H9 (cell line): ENCODE measurements around the gene CADPS2. TPM values are rescaled to one million over a fixed set of nuclear protein-coding genes. Genes with fewer than 3 reads are reported as not detected.

Source experiments
- DNase-seq: peaks from one replicate; pipeline ENCODE4 v3.0.0-alpha.2; 2017
- H2AFZ ChIP-seq: one replicate; pipeline ENCODE4 v1.6.1; 2013; ENCODE audit warnings: mild to moderate bottlenecking, low read length, control low read depth, moderate library complexity
- H2AK5ac ChIP-seq: 2 replicates; pipeline ENCODE4 v1.6.1; 2013; ENCODE audit warnings: low read length, control low read depth, mixed read lengths; ENCODE audit not compliant: insufficient read length
- H2BK120ac ChIP-seq: one replicate; pipeline ENCODE4 v1.6.1; 2013; ENCODE audit warnings: low read depth, mild to moderate bottlenecking, low read length, control low read depth, inconsistent platforms; ENCODE audit not compliant: poor library complexity, severe bottlenecking
- H2BK12ac ChIP-seq: 2 replicates; pipeline ENCODE4 v1.6.1; 2013; ENCODE audit warnings: low read length, control low read depth, mixed read lengths, low read depth; ENCODE audit not compliant: insufficient read length
- H2BK15ac ChIP-seq: 2 replicates; pipeline ENCODE4 v1.6.1; 2013; ENCODE audit warnings: low read depth, low read length, control low read depth
- H2BK20ac ChIP-seq: one replicate; pipeline ENCODE4 v1.6.1; 2013; ENCODE audit warnings: low read depth, mild to moderate bottlenecking, low read length, control low read depth, inconsistent platforms; ENCODE audit not compliant: poor library complexity, severe bottlenecking
- H2BK5ac ChIP-seq: 2 replicates; pipeline ENCODE4 v1.6.1; 2013; ENCODE audit warnings: low read length, control low read depth, mixed read lengths; ENCODE audit not compliant: insufficient read length
- H3K14ac ChIP-seq: 2 replicates; pipeline ENCODE4 v1.6.1; 2013; ENCODE audit warnings: low read length, control low read depth; ENCODE audit not compliant: insufficient read depth
- H3K18ac ChIP-seq: 2 replicates; pipeline ENCODE4 v1.6.1; 2013; ENCODE audit warnings: low read depth, mild to moderate bottlenecking, mixed read lengths, low read length, control low read depth; ENCODE audit not compliant: insufficient read length
- H3K23ac ChIP-seq: 2 replicates; pipeline ENCODE4 v1.6.1; 2013; ENCODE audit warnings: low read length, control low read depth, mixed read lengths, low read depth; ENCODE audit not compliant: insufficient read length
- H3K23me2 ChIP-seq: 2 replicates; pipeline ENCODE4 v1.6.1; 2013; ENCODE audit warnings: low read depth, mild to moderate bottlenecking, mixed read lengths, low read length, control low read depth; ENCODE audit not compliant: insufficient read length, poor library complexity, severe bottlenecking
- H3K27ac ChIP-seq: 2 replicates; pipeline ENCODE4 v1.5.1; 2013; ENCODE audit warnings: low read length, control low read depth, mixed read lengths, low read depth; ENCODE audit not compliant: insufficient read length
- H3K27me3 ChIP-seq: 2 replicates; pipeline ENCODE4 v1.6.1; 2013; ENCODE audit warnings: low read length, control low read depth, inconsistent platforms; ENCODE audit not compliant: insufficient read depth
- H3K4ac ChIP-seq: 2 replicates; pipeline ENCODE4 v1.6.1; 2013; ENCODE audit warnings: low read depth, mild to moderate bottlenecking, control low read depth, inconsistent platforms, low read length, moderate library complexity
- H3K4me1 ChIP-seq: 2 replicates; pipeline ENCODE4 v1.6.1; 2013; ENCODE audit warnings: low read length, control low read depth, inconsistent platforms; ENCODE audit not compliant: insufficient read depth
- H3K4me2 ChIP-seq: 2 replicates; pipeline ENCODE4 v1.6.1; 2013; ENCODE audit warnings: low read length, control low read depth, mixed read lengths; ENCODE audit not compliant: insufficient read length, insufficient read depth
- H3K56ac ChIP-seq: 2 replicates; pipeline ENCODE4 v1.6.1; 2013; ENCODE audit warnings: low read depth, mild to moderate bottlenecking, mixed read lengths, low read length, control low read depth; ENCODE audit not compliant: insufficient read length
- H3K79me1 ChIP-seq: 2 replicates; pipeline ENCODE4 v1.6.1; 2013; ENCODE audit warnings: low read depth, mild to moderate bottlenecking, moderate library complexity, low read length, control low read depth, inconsistent platforms; ENCODE audit not compliant: insufficient read depth, poor library complexity, severe bottlenecking
- H3K79me2 ChIP-seq: 2 replicates; pipeline ENCODE4 v1.6.1; 2013; ENCODE audit warnings: low read length, control low read depth, inconsistent platforms; ENCODE audit not compliant: insufficient read depth
- H3K9ac ChIP-seq: 2 replicates; pipeline ENCODE4 v1.6.1; 2013; ENCODE audit warnings: low read length, control low read depth, mixed read lengths; ENCODE audit not compliant: insufficient read length; ENCODE audit errors: extremely low read depth
- H3K9me3 ChIP-seq: one replicate; pipeline ENCODE4 v1.6.1; 2013; ENCODE audit warnings: low read depth, low read length, inconsistent platforms; ENCODE audit not compliant: control insufficient read depth
- H3T11ph ChIP-seq: one replicate; pipeline ENCODE4 v1.6.1; 2013; ENCODE audit warnings: mild to moderate bottlenecking, low read length, control low read depth, inconsistent platforms
- H4K20me1 ChIP-seq: one replicate; pipeline ENCODE4 v1.6.1; 2013; ENCODE audit not compliant: control insufficient read depth, insufficient read length, insufficient read depth
- H4K5ac ChIP-seq: 2 replicates; pipeline ENCODE4 v1.6.1; 2013; ENCODE audit warnings: low read depth, mild to moderate bottlenecking, mixed read lengths, low read length, control low read depth; ENCODE audit not compliant: insufficient read length
- H4K8ac ChIP-seq: replicated peaks from 2 replicates; pipeline ENCODE4 v1.6.1; 2013; ENCODE audit warnings: low read length, control low read depth, mixed read lengths, low read depth; ENCODE audit not compliant: insufficient read length
- H4K91ac ChIP-seq: 2 replicates; pipeline ENCODE4 v1.6.1; 2013; ENCODE audit warnings: low read depth, mild to moderate bottlenecking, moderate library complexity, mixed read lengths, low read length, control low read depth; ENCODE audit not compliant: insufficient read length
- H3K27ac Mint-ChIP-seq, 3 experiments: 2 replicates in 2 of 3; 3 replicates in 1 of 3; pipeline ENCODE4 v1.8.0; 2020 to 2021; ENCODE audit warnings: mixed read lengths in 3 of 3, mild to moderate bottlenecking in 1 of 3, moderate library complexity in 1 of 3
- H3K27me3 Mint-ChIP-seq: 2 replicates; pipeline ENCODE4 v1.8.0; 2021; ENCODE audit warnings: low read depth, mild to moderate bottlenecking, moderate library complexity, mixed read lengths
- H3K36me3 Mint-ChIP-seq, 3 experiments: 2 replicates in 2 of 3; 3 replicates in 1 of 3; pipeline ENCODE4 v1.8.0; 2020 to 2021; ENCODE audit warnings: low read depth in 3 of 3, mixed read lengths in 3 of 3; ENCODE audit not compliant: insufficient read depth in 1 of 3
- H3K4me1 Mint-ChIP-seq, 2 experiments: 2 replicates each; pipeline ENCODE4 v1.8.0; 2020; ENCODE audit warnings: mixed read lengths in 2 of 2
- H3K4me3 Mint-ChIP-seq, 2 experiments: 2 replicates in 1 of 2; 3 replicates in 1 of 2; pipeline ENCODE4 v1.8.0; 2020 to 2021; ENCODE audit warnings: mild to moderate bottlenecking in 2 of 2, mixed read lengths in 2 of 2, moderate library complexity in 1 of 2
- H3K9me3 Mint-ChIP-seq, 2 experiments: 2 replicates in 1 of 2; 3 replicates in 1 of 2; pipeline ENCODE4 v1.8.0; 2020; ENCODE audit warnings: mild to moderate bottlenecking in 2 of 2, mixed read lengths in 2 of 2, moderate library complexity in 1 of 2
- WGBS: extraction: QIAGEN DNeasy Blood & Tissue Kit; methylation state at CpG from one replicate; pipeline ENCODE4 v1.1.7; 2013; ENCODE audit warnings: missing lambda C conversion rate, low lambda C conversion rate, mixed read lengths; ENCODE audit not compliant: insufficient read length; ENCODE audit errors: extremely low coverage; 5-methylcytosine and 5-hydroxymethylcytosine counted together
- total RNA-seq: library from RNA; stranded (reverse); gene quantifications from 2 replicates; pipeline ENCODE4 v1.2.1, GENCODE V29; 2021
- TF ChIP-seq, protein P1 (sequence below): fragments of 200-600 bp; sonication (generic); conservative IDR thresholded peaks from 3 replicates; pipeline ENCODE4 v1.8.0; 2021; ENCODE audit warnings: antibody characterized with exemption, mild to moderate bottlenecking

Gene CADPS2
- total RNA-seq, 1 experiment from 2014 or later: 7.1 TPM

DNA sequence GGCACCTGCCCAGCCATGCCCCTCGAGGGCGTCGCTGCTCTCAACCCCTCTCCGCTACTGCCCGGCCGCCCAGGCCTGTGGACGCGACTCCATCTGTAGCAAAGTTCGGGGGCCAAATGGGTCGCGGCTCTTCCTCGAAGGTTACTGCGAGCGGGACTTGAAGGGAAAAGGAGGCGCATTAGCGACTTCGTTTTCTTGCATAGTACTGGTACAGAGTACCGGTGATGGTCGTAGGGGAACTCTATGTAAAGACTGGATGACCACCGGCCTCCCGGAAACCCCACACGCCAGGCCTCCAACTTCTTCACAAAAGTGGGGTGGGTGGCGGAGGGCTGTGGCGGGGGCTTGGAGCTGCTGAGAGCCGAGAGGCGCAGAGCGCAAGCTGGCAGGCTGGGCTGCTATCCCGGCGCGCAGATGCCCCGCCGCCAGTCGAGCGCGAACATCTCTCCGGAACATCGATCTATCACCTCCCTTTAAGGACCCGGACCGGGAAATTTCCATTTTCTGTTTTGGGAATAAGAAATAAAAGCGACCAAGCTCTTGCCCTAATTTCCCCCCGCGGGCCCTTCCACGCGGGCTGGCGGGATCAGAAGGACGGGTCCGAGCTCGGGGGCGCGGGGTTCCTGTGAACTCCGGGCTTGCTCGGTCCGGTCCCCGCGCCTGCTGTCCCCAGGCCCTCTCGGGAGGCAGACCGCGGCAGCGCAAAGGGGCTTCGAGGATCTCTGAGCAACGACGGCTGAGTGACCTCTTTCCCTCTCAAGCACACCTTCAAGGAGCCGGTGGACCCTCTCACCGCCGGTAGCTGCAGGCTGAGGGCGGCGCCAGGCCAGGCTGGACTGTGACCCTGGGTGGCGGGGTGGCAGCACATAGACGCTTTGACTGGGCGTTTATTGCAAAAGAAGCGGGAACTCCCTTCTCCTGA, 569.5 kb downstream of the CADPS2 start:
- H3K23me2 ChIP-seq: peaks cover 8% of the 10 kb centered on the region
- peaks cover 4% of the 10 kb centered on the region; the same call in 1 of the 2 replicates for H3K4me1 ChIP-seq
- H3K4me2 ChIP-seq: peak overlapping the region; percentile 29
- no peak overlapping the region for H4K5ac ChIP-seq
- peaks cover 22% of the 10 kb centered on the region; the same call in 1 of the 2 replicates for H3K27me3 ChIP-seq
- no peak overlapping the region for H2BK15ac ChIP-seq
- no peaks in the 10 kb centered on the region for H3K79me2 ChIP-seq
- Mint-ChIP-seq H3K36me3 (no peaks in the 10 kb centered on the region; a peak in 1 of 7 replicates), H3K4me3 (peak overlapping the region; percentile 54 to 71), H3K27ac (peak overlapping the region in 1 of 3 experiments; percentile 19; a peak in 1 of 7 replicates), H3K27me3 (peaks cover 88% of the 10 kb centered on the region), H3K4me1 (peaks cover 40 to 61% of the 10 kb centered on the region in 2 experiments), H3K9me3 (peaks cover 0 to 3% of the 10 kb centered on the region in 2 experiments; a peak in 1 of 5 replicates)
- H3K56ac ChIP-seq: no peak overlapping the region
- no peak overlapping the region for H3K4ac ChIP-seq
- no peak overlapping the region for H3K27ac ChIP-seq
- no peak overlapping the region for H2BK120ac ChIP-seq
- H3K9me3 ChIP-seq: no peaks in the 10 kb centered on the region
- no peak overlapping the region for H3T11ph ChIP-seq
- WGBS: no CpG with 5 or more reads among the region's 71 CpGs
- peak; percentile 70 for DNase-seq
- H3K79me1 ChIP-seq: no peaks in the 10 kb centered on the region
- no peak overlapping the region for H2AK5ac ChIP-seq
- H2BK20ac ChIP-seq: no peak overlapping the region
- no peak overlapping the region for H3K14ac ChIP-seq
- H2BK5ac ChIP-seq: no peak overlapping the region
- no peak overlapping the region for H3K23ac ChIP-seq
- no peak overlapping the region for H2BK12ac ChIP-seq
- H3K9ac ChIP-seq: no peak overlapping the region
- no peak overlapping the region for H2AFZ ChIP-seq
- H4K8ac ChIP-seq: no peak overlapping the region
- no peak overlapping the region for H4K91ac ChIP-seq
- H4K20me1 ChIP-seq: no peaks in the 10 kb centered on the region
- H3K18ac ChIP-seq: no peak overlapping the region
- TF ChIP-seq, protein P1, sequence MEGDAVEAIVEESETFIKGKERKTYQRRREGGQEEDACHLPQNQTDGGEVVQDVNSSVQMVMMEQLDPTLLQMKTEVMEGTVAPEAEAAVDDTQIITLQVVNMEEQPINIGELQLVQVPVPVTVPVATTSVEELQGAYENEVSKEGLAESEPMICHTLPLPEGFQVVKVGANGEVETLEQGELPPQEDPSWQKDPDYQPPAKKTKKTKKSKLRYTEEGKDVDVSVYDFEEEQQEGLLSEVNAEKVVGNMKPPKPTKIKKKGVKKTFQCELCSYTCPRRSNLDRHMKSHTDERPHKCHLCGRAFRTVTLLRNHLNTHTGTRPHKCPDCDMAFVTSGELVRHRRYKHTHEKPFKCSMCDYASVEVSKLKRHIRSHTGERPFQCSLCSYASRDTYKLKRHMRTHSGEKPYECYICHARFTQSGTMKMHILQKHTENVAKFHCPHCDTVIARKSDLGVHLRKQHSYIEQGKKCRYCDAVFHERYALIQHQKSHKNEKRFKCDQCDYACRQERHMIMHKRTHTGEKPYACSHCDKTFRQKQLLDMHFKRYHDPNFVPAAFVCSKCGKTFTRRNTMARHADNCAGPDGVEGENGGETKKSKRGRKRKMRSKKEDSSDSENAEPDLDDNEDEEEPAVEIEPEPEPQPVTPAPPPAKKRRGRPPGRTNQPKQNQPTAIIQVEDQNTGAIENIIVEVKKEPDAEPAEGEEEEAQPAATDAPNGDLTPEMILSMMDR: no peak
